Keratinocyte (primary cell): ENCODE results near the gene VASP. TPM values are rescaled to one million over a fixed set of nuclear protein-coding genes. Genes with fewer than 3 reads are reported as not detected.

Experiments
- DNase-seq: peaks from one replicate; pipeline ENCODE4 v3.0.0-alpha.2; 2011; ENCODE audit warnings: low read depth, missing footprints, low spot score
- FAIRE-seq: peaks from 2 replicates; lab custom pipeline; 2011; peaks lifted over from hg19 to GRCh38; lab: Jason Lieb, UNC
- H2AFZ ChIP-seq: 2 replicates; pipeline ENCODE4 v1.6.0; 2012; ENCODE audit warnings: low read length, control low read depth, inconsistent platforms; ENCODE audit not compliant: control insufficient read depth
- H3K27ac ChIP-seq: 2 replicates; pipeline ENCODE4 v1.5.1; 2011; ENCODE audit warnings: low read length; ENCODE audit not compliant: control insufficient read depth, insufficient read depth
- H3K27me3 ChIP-seq: 3 replicates; pipeline ENCODE4 v1.6.0; 2011; ENCODE audit warnings: low read length; ENCODE audit not compliant: control insufficient read depth, insufficient read depth; ENCODE audit errors: extremely low read depth
- H3K36me3 ChIP-seq, 2 experiments: 2 replicates in 1 of 2; 3 replicates in 1 of 2; pipeline ENCODE4 v1.5.1; 2011; ENCODE audit warnings: low read length in 2 of 2, mild to moderate bottlenecking in 1 of 2; ENCODE audit not compliant: control insufficient read depth in 2 of 2, insufficient read depth in 2 of 2; ENCODE audit errors: extremely low read depth in 1 of 2
- H3K4me1 ChIP-seq: 3 replicates; pipeline ENCODE4 v1.5.1; 2011; ENCODE audit warnings: low read length; ENCODE audit not compliant: control insufficient read depth, insufficient read depth; ENCODE audit errors: extremely low read depth
- H3K4me2 ChIP-seq: 3 replicates; pipeline ENCODE4 v1.6.0; 2011; ENCODE audit warnings: low read depth, low read length; ENCODE audit not compliant: control insufficient read depth, insufficient read depth; ENCODE audit errors: extremely low read depth
- H3K4me3 ChIP-seq, 3 experiments: fragments of 200-600 bp in 1 of 3; sonication (generic) in 1 of 3; 2 replicates in 2 of 3; 3 replicates in 1 of 3; pipeline ENCODE4 v1.5.1; 2011 to 2016; ENCODE audit warnings: low read length in 3 of 3, mild to moderate bottlenecking in 3 of 3, control low read depth in 2 of 3, inconsistent platforms in 1 of 3, low read depth in 1 of 3, mixed read lengths in 1 of 3, mixed run types in 1 of 3, moderate library complexity in 1 of 3; ENCODE audit not compliant: control insufficient read depth in 2 of 3, insufficient read depth in 2 of 3; ENCODE audit errors: extremely low read depth in 1 of 3
- H3K79me2 ChIP-seq: 2 replicates; pipeline ENCODE4 v1.6.0; 2012; ENCODE audit warnings: low read length; ENCODE audit not compliant: control insufficient read depth, insufficient read depth
- H3K9ac ChIP-seq: 3 replicates; pipeline ENCODE4 v1.6.0; 2011; ENCODE audit warnings: low read length; ENCODE audit not compliant: control insufficient read depth, insufficient read depth; ENCODE audit errors: extremely low read depth
- H3K9me1 ChIP-seq: 3 replicates; pipeline ENCODE4 v1.6.0; 2011; ENCODE audit warnings: low read length; ENCODE audit not compliant: control insufficient read depth, insufficient read depth; ENCODE audit errors: extremely low read depth
- H3K9me3 ChIP-seq: 2 replicates; pipeline ENCODE4 v1.5.1; 2012; ENCODE audit warnings: low read depth, low read length; ENCODE audit not compliant: control insufficient read depth
- H4K20me1 ChIP-seq: 3 replicates; pipeline ENCODE4 v1.6.0; 2011; ENCODE audit warnings: low read length; ENCODE audit not compliant: control insufficient read depth, insufficient read depth; ENCODE audit errors: extremely low read depth
- EZH2 ChIP-seq: IDR thresholded peaks from one replicate; pipeline ENCODE4 v1.6.1; 2012; ENCODE audit warnings: inconsistent platforms, mild to moderate bottlenecking, low read length, moderate library complexity
- dilution Hi-C: fragments of 300-500 bp; cut with MboI; formaldehyde crosslinking; loops from one replicate; pipeline ENCODE4 v1.7.0; 2020; ENCODE audit warnings: low sequenced_read_pairs; ENCODE audit not compliant: extremely low pct_ligation_motif_present
- polyA plus RNA-seq, 5 experiments: library from polyadenylated mRNA; depleted of rRNA in 3 of 5; stranded (reverse) in 3 of 5; stranded (forward) in 1 of 5; unstranded in 1 of 5; fragments of >200 nt; gene quantifications; 1 replicate in 1 of 5; 2 replicates in 3 of 5; 3 replicates in 1 of 5; pipeline versions ENCODE4 v1.2.1 to v1.2.3, GENCODE V29; 2011 to 2012; ENCODE audit warnings: missing spikeins in 2 of 5, low read depth in 1 of 5, low replicate concordance in 1 of 5
- TF ChIP-seq, protein P1 (sequence below), 3 experiments: IDR thresholded peaks in 1 of 3; conservative IDR thresholded peaks in 1 of 3; optimal IDR thresholded peaks in 1 of 3; 2 replicates in 2 of 3; 3 replicates in 1 of 3; pipeline versions ENCODE3 to v1.5.1; 2011; ENCODE audit warnings: low read length in 3 of 3, mild to moderate bottlenecking in 3 of 3, moderate library complexity in 2 of 3, control low read depth in 1 of 3, inconsistent platforms in 1 of 3; ENCODE audit not compliant: insufficient read depth in 2 of 3; ENCODE audit errors: extremely low read depth in 1 of 3

The VASP gene
- polyA plus RNA-seq, 1 donor (not counting 4 experiments of a cell fraction or from before 2014, with no cell fraction given): 99.0 TPM

DNA sequence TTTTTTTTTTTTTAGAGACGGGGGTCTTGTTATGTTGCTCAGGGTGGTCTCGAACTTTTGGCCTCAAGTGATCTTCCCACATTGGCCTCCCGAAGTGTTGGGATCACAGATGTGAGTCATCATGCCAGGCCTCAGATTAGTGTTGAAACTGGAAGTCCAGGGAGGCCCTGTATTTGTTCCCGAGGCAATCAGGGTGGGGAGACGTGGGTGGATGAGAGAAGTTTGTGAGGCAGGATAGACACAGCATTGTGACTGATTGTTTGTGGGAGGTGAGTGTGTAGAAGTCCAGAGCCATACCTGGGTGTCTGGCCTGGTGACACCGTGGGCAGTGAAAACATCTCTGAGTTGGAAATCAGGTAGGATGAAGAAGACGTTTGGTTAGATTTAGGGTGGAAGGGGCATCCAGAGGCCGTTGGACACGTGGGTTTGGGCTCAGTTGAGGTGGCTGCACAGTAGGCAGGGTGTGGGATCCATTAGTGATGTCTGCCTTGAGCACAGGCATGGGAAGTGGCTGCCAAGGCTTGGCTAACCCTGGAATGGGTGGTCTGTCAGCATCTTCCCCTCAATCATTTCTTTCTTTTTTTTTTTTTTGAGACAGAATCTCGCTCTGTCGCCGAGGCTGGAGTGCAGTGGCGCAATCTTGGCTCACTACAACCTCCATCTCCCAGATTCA lies 22.9 kb upstream of the VASP start:
- H3K9me3 ChIP-seq: no peaks in the 10 kb centered on the region
- dilution Hi-C loops: no loop called here
- H3K79me2 ChIP-seq: no peaks in the 10 kb centered on the region
- H3K4me3 ChIP-seq: no peak overlapping the region
- FAIRE-seq (no peak), DNase-seq (no peak)
- H3K4me2 ChIP-seq: no peak overlapping the region
- TF ChIP-seq, protein P1, sequence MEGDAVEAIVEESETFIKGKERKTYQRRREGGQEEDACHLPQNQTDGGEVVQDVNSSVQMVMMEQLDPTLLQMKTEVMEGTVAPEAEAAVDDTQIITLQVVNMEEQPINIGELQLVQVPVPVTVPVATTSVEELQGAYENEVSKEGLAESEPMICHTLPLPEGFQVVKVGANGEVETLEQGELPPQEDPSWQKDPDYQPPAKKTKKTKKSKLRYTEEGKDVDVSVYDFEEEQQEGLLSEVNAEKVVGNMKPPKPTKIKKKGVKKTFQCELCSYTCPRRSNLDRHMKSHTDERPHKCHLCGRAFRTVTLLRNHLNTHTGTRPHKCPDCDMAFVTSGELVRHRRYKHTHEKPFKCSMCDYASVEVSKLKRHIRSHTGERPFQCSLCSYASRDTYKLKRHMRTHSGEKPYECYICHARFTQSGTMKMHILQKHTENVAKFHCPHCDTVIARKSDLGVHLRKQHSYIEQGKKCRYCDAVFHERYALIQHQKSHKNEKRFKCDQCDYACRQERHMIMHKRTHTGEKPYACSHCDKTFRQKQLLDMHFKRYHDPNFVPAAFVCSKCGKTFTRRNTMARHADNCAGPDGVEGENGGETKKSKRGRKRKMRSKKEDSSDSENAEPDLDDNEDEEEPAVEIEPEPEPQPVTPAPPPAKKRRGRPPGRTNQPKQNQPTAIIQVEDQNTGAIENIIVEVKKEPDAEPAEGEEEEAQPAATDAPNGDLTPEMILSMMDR (optimal IDR thresholded peaks at IDR 0.05 in 1 of 3, IDR thresholded peaks at IDR 0.05 in 1 of 3, conservative IDR thresholded peaks at IDR 0.05 in 1 of 3; ENCODE audit: extremely low read depth in 1 of 3, insufficient read depth in 2 of 3, low read length in 3 of 3): no peak
- TF ChIP-seq EZH2: no peak
- no peaks in the 10 kb centered on the region for H3K27me3 ChIP-seq
- H2AFZ ChIP-seq: no peak overlapping the region
- H3K9ac ChIP-seq: no peak overlapping the region
- H3K27ac ChIP-seq: no peak overlapping the region
- no peaks in the 10 kb centered on the region for H3K9me1 ChIP-seq
- H3K36me3 ChIP-seq: peaks cover 0 to 1% of the 10 kb centered on the region in 2 experiments
- peaks cover 6% of the 10 kb centered on the region for H3K4me1 ChIP-seq
- no peaks in the 10 kb centered on the region for H4K20me1 ChIP-seq

DNA sequence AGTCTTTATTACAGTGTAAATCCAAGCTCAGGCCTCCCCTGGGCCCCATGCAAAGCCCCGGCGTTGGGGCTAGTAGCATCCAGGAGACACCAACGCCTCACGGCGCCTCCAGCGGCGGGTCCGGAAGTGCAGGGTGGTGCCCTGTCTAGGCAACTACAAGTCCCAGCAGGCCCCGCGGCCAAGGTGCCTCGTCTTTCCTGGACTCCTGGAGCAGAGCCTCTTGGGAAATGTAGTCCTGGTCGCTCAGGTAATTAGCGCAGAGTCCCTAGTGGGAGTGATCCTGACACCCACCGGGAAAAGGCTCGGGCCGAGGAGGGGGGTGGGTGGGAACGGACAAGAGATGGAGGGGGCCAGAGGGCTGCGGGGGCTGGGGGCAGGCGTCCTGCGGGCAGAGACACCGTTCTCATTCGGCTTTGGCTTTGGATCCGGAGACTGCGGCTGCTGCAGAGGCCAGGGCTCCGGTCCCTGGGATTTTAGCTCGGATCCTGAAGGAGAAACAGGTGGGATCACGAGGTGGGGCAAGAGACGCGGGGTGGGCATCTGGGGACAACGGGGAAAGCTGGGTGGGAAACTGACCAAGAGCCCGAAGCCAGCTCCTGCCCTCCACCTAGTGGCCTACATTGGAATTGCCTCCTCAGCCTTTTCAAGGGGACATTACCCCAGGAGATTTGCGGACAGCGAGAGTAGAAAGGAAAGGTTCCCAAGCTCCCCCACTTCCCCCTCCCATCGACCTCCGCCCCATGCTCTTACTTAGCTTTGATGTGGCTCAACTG lies 21.8 kb upstream of the VASP start:
- Histone ChIP-seq H3K9ac (peak overlapping the region; percentile 46), H3K4me1 (peaks cover 6% of the 10 kb centered on the region), H4K20me1 (no peaks in the 10 kb centered on the region), H3K9me1 (no peaks in the 10 kb centered on the region), H3K79me2 (no peaks in the 10 kb centered on the region), H3K9me3 (no peaks in the 10 kb centered on the region), H3K4me3 (peak overlapping the region; percentile 43 to 55 (median 54)), H3K4me2 (peak overlapping the region; percentile 60), H2AFZ (peak overlapping the region; percentile 76), H3K36me3 (peaks cover 0 to 1% of the 10 kb centered on the region in 2 experiments), H3K27me3 (no peaks in the 10 kb centered on the region), H3K27ac (no peak overlapping the region)
- dilution Hi-C loops: no loop called here
- DNase-seq: peak; percentile 85
- no peak for TF ChIP-seq EZH2
- TF ChIP-seq, protein P1 (optimal IDR thresholded peaks at IDR 0.05 in 1 of 3, IDR thresholded peaks at IDR 0.05 in 1 of 3, conservative IDR thresholded peaks at IDR 0.05 in 1 of 3; ENCODE audit: extremely low read depth in 1 of 3, insufficient read depth in 2 of 3, low read length in 3 of 3): peak; percentile 87 to 92 (median 88)
- peak; percentile 81 for FAIRE-seq
